DOHH2 (cell line): ENCODE data around the gene SOWAHA.

Experiments
- EZH2phosphoT487 ChIP-seq: fragments of 200-600 bp; sonication (generic); IDR thresholded peaks from 2 replicates; pipeline ENCODE4 v1.6.1; 2017; ENCODE audit warnings: borderline replicate concordance, mild to moderate bottlenecking, antibody characterized with exemption, low read length, moderate library complexity, mixed read lengths
- TF ChIP-seq, protein P1 (sequence below): fragments of 200-600 bp; sonication (generic); IDR thresholded peaks from one replicate; pipeline ENCODE4 v1.5.1; 2014; ENCODE audit warnings: antibody characterized with exemption, mild to moderate bottlenecking, low read depth, low read length; ENCODE audit not compliant: poor library complexity, severe bottlenecking

DNA sequence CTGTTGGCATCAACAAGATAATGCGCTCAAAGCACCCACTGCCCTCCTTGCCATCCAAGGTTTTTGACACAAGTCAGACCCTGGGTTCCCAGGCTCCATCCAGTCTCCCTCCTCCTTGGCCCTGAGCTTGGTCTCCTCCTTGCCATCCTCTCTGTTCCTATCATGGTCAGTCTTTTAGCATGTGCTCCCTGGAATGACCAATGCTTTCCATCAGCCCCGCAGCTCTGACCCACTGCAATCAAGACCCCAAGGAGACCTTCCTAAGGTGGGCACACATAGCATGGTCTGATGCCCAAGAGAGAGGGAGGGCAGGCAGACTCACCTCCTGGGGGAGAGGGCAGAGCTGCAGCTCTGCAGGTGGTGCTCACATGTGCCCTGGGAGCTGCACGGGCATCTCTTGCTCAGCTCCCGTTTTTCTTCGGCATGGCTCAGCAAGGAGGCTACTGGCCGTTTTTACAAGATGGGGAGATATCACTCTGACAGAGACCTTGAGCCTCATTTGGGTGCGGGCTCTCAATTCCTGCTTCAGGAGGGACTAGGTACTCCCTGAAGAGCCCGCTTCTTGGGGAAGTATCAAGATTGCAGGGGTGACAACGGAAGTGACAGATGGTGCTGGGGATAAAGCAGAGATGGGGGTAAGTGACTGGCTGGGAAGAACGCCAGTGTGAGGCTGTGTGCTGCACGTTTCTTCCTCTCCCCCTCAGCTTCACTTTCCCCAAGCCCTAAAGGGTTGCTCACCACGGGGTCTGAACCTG lies 39.3 kb upstream of the SOWAHA start:
- TF ChIP-seq, protein P1, sequence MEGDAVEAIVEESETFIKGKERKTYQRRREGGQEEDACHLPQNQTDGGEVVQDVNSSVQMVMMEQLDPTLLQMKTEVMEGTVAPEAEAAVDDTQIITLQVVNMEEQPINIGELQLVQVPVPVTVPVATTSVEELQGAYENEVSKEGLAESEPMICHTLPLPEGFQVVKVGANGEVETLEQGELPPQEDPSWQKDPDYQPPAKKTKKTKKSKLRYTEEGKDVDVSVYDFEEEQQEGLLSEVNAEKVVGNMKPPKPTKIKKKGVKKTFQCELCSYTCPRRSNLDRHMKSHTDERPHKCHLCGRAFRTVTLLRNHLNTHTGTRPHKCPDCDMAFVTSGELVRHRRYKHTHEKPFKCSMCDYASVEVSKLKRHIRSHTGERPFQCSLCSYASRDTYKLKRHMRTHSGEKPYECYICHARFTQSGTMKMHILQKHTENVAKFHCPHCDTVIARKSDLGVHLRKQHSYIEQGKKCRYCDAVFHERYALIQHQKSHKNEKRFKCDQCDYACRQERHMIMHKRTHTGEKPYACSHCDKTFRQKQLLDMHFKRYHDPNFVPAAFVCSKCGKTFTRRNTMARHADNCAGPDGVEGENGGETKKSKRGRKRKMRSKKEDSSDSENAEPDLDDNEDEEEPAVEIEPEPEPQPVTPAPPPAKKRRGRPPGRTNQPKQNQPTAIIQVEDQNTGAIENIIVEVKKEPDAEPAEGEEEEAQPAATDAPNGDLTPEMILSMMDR: no peak
- TF ChIP-seq EZH2phosphoT487: no peak
